H4 (cell line): ENCODE data around the gene TBC1D22B. TPM values are rescaled to one million over a fixed set of nuclear protein-coding genes. Genes with fewer than 3 reads are reported as not detected.
A peak's percentile ranks its signal among the peaks of the same experiment; 100 is the strongest.
"Not testable (repeated sequence)": the region's sequence is repeated elsewhere in the genome, so short reads cannot be mapped to it uniquely, and the experiment has no call there.

Experiments
- DNase-seq: peaks from one replicate; pipeline ENCODE4 v3.0.0-alpha.2; 2015; ENCODE audit warnings: low spot score
- total RNA-seq: library from RNA; depleted of rRNA; stranded (reverse); fragments of >200 nt; shearing (Covaris generic); gene quantifications from 2 replicates; pipeline ENCODE4 v1.2.3, GENCODE V29; 2014

TBC1D22B gene
- total RNA-seq, 1 experiment from 2014 or later, result 5.1 TPM

DNA sequence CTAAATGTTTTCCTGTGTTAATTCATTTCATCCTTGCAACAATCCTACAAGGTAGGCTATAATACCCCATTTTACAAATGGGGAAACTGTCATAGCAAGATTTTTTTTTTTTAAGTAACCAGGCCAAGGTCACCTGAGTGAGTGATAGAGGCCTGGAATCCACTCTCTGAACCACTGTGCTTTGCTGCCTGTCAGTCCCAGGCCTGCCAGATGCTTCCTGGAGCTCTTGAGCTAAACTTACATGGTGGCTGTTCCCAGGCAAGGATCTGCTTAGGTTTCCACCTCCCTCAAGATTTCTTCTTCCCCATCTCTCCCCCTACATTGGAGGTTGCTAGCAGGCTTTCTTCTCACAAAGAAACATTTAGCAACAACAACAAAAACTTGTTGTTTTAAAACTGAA lies 63.5 kb downstream of the TBC1D22B start:
- DNase-seq, result no peak

DNA sequence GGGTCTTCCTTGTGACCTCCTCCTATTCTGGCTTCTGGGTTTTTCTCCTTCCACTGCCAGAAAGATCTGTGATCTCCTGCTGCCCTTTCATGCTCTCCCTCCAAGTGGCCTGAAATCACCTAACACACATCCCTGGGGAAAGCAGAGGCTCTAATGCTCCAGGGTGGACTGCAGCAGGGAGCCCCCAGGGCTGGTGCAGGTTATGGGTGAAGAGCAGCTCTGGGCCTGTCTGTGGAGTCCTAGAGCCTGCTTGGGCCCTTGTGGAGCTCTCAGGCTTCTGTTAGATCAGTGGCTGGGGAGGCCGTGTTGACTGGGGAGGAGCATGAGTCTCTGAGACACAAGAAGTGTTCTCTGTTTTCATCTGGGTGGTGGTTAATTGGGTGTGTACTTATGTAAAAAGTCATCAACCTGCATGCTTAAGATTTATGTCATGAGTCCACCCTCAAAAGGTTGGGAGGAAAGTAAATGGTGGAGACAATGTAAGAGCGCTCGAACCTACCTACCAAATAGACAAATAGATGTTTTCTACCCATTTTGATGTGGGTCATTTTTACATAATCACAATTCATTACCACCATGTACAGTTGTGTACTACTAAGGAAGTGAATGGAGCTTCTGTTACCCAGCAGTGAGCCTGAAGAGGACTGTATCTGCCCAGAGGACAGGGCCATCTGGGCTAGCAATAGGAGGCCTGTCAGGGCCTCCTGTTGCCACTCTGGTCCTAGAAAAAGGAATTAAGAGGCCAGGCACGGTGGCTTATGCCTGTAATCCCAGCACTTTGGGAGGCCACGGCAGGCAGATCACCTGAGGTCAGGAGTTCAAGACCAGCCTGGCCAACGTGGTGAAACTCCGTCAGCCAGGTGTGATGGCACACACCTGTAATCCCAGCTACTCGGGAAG lies 64.2 kb downstream of the TBC1D22B start:
- no peak for DNase-seq

DNA sequence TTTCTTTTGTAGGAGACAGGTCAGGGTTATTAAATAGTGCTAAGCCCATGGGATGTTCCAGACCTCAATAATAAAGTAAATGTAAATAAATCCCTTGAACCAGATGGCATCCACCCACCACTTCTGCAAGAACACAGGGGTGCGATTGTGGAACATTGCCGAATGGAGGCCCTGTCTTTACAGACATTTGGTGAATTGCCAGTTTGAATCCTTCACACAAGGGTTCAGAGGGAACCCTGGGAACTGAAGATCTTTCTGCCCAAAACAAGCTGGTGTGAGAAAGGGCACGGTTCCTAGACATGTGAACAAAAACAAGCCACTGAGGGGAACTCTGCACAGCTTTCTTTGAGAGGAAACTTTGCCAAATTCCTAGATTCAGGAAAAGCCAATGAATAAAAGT lies 66.0 kb downstream of the TBC1D22B start:
- DNase-seq, result no peak

DNA sequence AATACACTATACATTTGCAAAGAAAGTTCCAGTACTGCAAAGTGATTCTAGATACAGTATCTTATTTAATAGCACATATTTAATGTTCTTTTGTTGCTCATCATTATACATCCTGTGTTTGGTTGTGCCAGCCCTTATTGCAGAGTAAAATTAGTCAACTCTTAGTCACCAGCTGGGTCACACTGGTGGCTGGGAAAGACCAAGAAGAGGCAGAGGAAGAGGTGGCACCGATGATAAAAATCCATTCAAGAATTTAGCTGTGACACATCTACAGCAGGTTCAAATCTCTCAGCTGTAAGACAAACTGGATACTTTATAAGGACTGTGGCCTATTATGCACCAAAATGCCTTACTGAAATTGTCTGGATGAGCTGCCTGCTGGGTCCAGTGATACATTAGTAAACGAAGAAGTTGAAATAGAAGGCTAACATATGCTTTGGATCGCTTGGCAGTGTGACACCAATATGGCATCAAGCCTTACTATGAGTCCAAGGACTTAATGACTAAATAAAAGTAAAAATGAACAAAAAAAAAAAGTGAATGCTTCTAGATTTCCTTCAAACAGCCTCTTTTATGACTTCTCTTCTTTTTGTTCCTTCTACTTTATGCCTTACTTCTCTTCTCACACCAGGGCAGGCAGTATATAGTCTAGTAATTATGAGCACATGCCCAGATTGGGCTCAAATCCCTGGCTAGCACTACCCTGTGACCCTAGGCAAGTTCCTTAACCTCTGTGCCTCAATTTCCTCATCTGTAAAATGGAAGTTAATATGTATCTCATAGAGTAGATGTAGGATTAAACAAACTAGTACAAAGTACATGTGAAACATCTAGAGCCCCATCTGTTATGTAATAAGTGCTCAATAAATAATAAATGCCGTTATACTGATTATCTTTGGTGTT lies 66.8 kb downstream of the TBC1D22B start:
- no peak for DNase-seq

DNA sequence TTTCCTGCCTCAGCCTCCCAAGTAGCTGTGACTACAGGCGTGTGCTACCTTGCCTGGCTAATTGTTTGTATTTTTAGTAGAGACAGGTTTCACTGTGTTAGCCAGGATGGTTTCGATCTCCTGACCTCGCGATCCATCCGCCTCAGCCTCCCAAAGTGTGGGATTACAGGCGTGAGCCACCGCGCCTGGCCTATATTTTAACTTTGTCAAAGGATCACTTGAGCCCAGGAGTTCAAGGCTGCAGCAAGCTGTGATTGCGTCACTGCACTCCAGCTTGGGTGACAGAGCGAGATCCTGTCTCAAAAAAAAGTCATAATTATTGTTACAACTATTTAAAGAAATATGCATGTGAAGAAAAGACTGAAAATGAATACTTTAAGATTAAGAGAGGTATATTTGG lies 72.8 kb downstream of the TBC1D22B start:
- DNase-seq, result not testable (repeated sequence)

DNA sequence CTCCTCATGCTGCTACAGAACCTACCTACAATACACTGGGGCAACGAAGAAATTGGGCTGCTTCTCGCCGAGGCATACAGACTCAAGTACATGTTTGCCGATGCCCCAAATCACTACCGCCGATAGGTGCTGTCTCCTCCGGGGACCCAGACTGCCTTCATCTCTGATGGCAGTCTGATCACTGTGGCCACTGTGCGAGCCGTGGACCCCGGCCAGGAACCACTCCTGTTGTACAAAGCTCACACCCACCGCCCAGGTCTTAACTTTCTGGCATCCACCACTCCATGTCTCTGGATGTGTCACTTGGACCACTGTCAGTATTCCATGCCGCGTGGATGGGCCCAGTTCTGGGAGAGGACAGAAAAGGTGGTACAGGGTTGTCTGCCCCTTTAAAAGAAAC lies 73.5 kb downstream of the TBC1D22B start:
- no peak for DNase-seq

DNA sequence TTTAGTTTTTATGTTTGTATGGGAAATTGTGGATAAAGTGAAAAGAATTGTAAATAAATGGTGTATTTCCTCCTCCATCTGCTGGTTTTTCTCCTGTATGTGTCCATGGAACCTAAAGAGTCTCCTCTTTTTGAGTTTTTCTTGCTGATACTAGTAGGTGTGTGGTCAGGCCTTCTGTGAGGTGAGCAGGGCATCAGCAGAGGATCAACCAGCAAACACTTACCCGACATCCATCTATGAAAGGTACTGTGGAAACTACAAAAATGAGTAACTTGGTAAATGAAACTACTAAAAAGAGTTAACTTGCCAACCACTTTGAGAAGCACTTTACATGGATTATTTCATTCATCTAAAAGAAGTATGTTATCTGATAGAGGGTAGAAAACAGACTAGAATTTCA lies 75.3 kb downstream of the TBC1D22B start:
- no peak for DNase-seq

DNA sequence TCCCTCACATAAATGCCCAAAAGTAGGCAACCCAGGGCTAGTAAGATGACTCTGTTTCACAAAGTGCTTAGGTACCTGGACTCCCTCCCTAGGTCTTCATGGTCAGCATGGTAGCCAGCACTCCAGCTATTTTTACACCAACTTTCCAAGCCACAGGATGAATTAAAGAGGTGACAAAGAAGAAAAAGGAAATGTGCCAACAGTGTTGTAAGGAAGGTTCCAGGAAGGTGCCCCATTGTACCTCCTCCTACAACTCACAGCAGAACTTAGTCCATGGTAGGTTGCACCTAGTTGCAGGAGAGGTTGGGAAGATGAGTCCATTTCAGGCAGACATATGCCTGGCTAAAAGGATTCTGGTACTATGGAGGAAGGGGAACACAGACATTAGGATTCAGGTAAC lies 76.5 kb downstream of the TBC1D22B start:
- DNase-seq, result no peak

DNA sequence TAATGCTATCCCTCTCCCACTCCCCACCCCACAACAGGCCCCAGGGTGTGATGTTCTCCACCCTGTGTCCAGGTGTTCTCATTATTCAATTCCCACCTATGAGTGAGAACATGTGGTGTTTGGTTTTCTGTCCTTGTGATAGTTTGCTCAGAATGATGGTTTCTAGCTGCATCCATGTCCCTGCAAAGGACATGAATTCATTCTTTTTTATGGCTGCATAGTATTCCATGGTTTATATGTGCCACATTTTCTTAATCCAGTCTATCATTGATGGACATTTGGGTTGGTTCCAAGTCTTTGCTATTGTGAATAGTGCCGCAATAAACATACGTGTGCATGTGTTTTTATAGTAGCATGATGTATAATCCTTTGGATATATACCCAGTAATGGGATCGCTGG lies 80.7 kb downstream of the TBC1D22B start:
- not testable (repeated sequence) for DNase-seq

DNA sequence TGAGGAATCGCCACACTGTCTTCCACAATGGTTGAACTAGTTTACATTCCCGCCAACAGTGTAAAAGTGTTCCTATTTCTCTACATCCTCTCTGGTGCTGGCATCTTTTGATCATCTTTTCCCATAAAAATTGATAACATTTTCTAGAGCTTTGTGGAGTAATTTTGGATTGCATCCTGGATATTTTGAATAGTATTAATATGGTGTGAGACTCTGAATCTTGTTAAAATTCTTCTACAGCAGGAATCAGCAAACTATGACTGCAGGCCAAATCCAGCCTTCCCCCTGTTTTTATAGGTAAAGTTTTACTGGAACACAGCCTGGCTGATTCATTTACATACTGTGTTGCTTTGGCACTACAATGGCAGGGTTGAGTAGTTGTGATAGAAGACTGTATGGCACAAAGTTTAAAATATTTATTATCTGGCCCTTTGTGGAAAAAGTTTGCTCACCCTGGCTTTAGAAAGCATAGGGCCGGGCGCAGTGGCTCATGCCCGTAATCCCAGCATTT lies 81.2 kb downstream of the TBC1D22B start:
- DNase-seq, result no peak

DNA sequence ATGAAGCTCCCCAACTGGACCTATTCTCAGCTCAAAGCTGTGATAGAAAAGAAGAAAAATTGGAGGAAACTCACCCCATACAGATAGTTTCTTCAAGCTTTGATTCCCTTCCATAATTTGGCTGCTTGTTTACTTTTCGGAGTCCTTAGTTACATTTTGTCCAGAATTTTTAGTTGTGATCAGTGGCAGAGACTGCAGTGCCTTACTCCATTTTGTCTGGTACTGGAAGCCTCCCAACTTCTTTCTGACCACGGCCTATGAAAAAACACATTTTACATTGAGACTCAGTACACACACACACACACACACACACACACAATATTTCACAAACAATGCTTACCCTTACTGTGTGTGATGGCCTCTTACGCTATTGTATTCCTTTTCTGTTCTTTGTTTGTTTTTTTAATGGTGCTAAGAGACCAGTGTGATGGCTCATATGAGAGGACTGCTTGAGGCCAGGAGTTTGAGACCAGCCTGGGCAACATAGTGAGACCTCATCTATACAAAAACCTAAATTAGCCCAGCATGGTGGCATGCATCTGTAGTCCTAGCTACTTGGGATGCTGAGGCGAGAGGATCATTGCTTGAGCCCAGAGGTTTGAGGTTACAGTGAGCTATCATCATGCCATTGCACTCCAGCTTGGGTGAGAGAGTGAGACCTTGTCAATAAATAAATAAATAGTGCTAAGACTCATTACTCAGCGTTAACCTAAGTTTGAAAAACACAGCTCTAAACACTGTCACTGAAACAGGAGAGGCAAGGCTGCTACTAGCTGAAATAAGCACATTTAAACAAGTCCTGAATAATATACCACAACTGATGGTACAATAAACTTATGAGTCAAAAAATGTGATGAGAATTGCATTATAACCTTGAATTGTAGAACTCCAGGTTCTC lies 82.4 kb downstream of the TBC1D22B start:
- DNase-seq, result no peak

DNA sequence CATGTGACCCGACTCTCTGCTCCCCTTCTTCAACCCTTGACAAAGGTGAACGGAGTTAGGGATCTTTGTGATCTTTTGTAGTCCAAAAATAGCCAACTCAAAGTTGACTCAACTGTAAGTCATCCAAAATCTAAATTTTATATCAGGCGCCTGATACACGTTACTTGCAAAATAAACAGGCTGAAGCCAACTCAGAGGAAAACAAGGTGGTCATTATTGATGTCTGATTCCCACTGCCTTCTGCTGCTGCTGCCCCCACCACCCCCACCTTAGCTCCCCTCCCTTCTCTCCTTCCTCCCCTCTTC lies 83.0 kb downstream of the TBC1D22B start:
- DNase-seq, result no peak

DNA sequence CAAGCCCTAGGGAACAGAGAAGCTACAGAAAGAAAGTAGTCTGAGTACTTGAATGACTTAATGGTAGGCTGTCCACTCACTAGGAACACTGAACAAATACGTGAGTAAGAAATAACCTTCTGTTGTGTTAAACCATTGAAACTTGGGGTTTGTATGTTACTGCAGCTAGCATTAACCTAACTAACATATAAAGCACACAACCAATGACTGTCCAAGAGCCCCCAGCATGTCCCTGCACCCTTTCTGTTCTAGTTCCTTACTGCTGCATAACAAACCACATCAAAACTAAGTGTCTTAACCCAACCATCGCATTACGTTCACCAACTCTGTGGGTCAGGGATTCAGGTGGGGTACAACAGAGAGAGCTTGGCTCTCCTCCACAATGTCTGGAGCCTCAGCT lies 85.7 kb downstream of the TBC1D22B start:
- no peak for DNase-seq

DNA sequence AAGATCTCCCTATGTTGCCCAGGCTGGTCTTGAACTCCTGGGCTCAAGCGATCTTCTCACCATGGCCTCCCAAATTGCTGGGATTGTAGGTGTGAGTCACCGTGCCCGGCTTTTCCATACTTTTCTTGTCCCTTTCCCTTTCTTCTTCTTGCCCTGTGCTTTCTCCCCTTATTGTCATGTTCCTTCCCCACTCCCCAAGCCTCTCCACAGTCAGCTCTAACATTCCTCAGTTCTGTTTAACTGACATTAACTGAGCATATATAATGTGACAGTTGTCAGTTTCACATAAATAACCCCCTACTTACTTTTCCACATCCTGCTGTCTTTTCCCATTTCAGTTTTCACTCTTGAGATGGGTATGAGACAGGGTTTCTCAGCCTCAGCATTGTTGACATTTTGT lies 86.7 kb downstream of the TBC1D22B start:
- DNase-seq, result no peak

DNA sequence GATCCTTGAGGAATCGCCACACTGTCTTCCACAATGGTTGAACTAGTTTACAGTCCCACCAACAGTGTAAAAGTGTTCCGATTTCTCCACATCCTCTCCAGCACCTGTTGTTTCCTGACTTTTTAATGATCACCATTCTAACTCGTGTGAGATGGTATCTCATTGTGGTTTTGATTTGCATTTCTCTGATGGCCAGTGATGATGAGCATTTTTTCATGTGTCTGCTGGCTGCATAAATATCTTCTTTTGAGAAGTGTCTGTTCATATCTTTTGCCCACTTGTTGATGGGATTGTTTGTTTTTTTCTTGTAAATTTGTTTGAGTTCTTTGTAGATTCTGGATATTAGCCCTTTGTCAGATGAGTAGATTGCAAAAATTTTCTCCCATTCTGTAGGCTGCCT lies 88.2 kb downstream of the TBC1D22B start:
- not testable (repeated sequence) for DNase-seq

DNA sequence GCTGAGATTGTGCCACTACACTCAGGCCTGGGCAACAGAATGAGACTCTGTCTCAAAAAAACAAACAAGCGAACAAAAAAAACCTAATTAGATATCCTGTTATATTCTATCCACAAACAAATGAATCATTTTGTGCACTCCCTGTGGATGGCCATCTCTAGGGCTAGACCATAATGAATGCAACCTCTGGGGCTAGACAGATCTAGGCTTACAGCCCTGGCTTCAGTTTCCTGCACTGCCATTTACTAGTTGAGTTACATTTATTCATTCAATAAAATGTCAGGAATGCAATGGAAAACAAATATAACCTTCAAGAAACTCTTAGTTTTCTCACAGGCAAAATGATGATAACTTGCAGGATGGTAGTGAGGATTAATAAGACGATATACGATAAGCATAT lies 89.6 kb downstream of the TBC1D22B start:
- no peak for DNase-seq

DNA sequence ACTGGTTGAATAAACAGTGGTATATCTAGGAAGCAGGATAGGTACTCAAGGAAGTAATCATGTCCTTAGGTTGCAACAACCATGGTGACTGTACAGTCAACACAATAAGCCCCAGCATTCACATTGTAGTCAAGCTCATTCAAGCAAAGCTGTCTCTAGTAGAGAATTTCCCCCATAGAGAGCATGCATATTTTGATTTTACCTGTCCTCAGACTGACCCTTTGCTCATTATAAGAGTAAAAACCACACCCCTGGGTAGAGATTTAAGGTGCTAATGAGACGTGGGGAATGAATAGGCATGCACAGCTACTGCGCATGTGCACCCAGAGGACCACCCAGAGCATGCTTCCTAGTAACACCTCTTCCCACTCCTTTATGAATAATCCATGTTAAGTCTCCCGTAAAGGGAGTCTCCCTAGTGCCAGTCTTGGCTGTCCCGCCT lies 90.1 kb downstream of the TBC1D22B start:
- no peak for DNase-seq

DNA sequence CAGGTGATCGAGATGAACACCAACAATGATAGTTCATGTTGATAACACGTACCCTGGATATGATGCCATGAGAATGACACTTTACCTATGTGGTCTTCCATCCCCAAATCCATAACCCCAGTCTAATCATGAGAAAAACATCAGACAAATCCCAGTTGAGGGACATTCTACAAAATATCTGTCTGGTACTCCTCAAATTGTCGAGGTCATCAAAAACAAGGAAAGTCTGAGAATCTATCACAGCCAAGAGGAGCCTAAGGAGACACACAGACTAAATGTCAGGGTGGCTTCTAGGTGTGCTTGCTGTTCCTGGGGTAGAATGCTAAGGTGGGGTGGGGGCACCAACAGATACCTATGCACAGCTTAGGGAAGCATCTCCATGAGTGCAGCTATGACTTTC lies 93.5 kb downstream of the TBC1D22B start:
- no peak for DNase-seq

DNA sequence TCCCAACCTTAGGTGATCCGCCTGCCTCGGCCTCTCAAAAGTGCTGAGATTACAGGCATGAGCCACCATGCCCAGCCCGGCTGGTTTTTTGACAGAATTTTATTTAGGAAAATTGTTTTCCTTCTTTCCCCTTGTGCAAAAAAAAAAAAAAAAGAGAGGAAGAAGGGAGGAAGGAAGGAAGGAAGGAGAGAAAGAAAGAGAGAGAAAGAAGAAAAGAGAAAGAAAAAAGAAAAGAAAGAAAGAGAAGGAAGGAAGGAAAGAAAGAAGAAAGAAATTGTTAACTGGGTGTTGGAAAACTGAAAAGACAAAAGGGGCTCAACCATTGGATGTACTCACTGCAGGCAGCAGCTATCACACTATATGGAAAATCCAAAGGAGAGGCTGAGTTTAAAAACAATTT lies 94.8 kb downstream of the TBC1D22B start:
- no peak for DNase-seq

DNA sequence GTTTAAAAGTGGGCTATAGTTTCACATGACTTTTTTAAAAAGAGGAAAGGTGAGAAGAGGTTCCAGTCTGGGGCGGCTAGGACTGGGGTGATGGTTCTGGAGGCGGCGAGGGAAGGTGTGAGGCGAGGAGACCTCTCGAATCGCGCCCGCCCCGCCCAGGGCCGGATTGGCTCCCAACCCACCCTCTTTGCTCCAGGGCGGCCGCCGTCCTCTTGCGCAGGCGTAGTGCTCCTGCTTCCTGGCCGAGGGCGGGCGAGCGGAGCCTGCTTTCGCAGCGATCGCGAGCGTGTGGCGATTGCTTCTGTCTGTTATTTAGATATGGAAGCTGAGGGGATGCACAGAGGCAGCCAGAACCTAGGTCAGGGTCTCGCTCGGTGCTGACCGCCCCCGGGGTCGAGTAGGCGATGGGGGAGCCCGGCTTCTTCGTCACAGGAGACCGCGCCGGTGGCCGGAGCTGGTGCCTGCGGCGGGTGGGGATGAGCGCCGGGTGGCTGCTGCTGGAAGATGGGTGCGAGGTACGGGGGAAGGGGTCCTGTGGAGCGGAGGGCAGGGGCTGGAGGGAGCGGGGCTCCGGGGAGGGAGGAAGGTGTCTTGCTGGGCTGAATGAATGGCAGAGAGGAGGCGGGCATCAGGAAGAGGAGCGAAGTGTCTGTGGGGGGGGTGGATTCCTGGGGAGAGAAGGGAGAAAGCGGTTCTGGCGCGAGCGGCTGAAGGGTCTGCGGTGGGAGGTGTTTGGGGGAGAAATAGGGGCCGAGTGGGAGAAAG lies 96.4 kb downstream of the TBC1D22B start, which contains the start of gene RNF8:
RNF8 (plus strand) TSS at position 223 of the 765 bp plus-strand sequence; CDS start at position 405, 182 bp downstream.
- DNase-seq, result peak; percentile 85
